Measurements from ENCODE around the gene USB1. TPM values are rescaled to one million over a fixed set of nuclear protein-coding genes. Genes with fewer than 3 reads are reported as not detected.
A peak's percentile ranks its signal among the peaks of the same experiment; 100 is the strongest.
"Not testable (repeated sequence)": the region's sequence is repeated elsewhere in the genome, so short reads cannot be mapped to it uniquely, and the experiment has no call there.

The USB1 gene
- total RNA-seq, 1 donor from 2014 or later: 9.4 TPM

GRCh38 chr16:57969451-57970123 is 31.6 kb upstream of the USB1 start:
- no peak for DNase-seq (ENCODE audit: low read depth)

DNA sequence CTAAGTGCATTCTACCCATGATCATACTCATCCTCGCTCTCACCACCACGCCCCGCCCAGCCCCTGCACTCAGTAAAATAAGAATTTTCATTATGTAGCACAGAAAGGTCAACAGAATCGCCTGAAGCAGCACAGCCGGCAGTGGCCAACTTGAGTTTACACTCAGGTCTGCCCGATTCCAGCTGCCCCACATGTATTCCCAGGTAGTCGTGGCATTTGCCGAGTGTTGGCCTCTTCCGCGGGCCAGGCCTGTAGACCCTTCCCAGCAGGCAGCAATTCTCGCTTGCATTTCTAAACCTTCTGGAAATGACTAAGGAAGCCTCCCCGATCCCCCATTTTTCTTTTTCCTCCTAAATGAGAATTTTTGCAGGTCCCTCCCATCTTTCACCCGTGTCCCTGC is 30.9 kb upstream of the USB1 start:
- no peak for DNase-seq (ENCODE audit: low read depth)

GRCh38 chr16:57970970-57971369 is 30.2 kb upstream of the USB1 start, which contains the start of gene CNGB1:
Gene CNGB1, minus strand, starts transcription at chr16:57971128. Its CDS starts 3,842 bp downstream, at chr16:57967286.
- no peak for DNase-seq (ENCODE audit: low read depth)

DNA sequence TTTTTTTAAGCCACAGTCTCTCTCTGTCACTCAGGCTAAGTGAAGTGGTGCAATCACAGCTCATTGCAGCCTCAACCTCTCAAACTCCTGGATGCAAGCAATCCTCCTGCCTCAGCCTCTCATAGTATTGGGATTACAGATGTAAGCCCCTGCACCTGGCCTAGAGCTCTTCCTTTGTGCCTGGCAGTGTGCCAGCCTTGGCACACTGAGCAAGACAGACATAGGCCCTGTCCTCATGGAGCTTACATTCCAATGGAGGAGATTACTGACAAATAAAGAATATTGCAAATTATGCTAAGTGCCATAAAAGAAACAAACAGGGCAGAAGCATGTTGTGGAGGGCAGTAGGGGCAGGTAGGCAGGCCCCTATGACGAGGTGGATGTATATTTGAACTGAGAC is 29.4 kb upstream of the USB1 start:
- DNase-seq (ENCODE audit: low read depth): no peak

DNA sequence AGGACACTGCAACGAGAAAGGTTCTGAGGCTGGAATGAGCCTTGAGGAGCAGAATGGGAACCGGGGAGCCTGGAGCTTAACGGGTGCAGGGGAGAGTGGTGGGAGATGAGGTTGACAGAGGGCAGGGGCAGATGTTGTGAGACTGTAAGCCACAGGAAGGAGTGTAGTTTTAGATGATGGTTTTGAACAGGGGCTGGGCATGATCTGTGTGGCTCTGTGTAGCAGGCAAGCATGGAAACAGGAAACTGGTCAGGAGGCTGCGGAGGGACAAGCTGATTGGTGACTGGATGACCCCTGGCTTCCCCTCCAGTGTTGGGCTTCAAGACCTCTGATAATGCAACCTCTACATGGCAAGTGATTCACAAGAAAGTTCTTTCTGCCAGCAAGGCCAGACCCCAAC is 28.9 kb upstream of the USB1 start:
- no peak for DNase-seq (ENCODE audit: low read depth)

- DNase-seq (ENCODE audit: low read depth): peak; percentile 13
Observed at GRCh38 chr16:57976331-57976796, 24.8 kb upstream of the USB1 start.

GRCh38 chr16:57977418-57978069 is 23.7 kb upstream of the USB1 start:
- DNase-seq (ENCODE audit: low read depth): no peak

DNA sequence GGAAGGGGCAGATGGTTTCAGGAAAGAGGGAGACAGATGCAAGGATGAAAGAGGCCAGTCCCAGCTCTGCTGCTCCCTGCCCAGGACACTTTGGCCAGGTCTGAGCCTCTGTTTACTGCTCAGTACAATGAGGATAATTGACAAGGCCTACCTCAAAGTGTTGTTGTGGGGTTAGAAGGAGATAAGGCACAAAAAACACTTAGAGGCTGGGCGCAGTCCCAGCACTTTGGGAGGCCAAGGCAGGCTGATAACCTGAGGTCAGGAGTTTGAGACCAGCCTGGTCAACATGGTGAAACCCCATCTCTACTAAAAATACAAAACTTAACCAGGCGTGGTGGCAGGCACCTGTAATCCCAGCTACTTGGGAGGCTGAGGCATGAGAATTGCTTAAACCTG is 23.1 kb upstream of the USB1 start:
- DNase-seq (ENCODE audit: low read depth): not testable (repeated sequence)

DNA sequence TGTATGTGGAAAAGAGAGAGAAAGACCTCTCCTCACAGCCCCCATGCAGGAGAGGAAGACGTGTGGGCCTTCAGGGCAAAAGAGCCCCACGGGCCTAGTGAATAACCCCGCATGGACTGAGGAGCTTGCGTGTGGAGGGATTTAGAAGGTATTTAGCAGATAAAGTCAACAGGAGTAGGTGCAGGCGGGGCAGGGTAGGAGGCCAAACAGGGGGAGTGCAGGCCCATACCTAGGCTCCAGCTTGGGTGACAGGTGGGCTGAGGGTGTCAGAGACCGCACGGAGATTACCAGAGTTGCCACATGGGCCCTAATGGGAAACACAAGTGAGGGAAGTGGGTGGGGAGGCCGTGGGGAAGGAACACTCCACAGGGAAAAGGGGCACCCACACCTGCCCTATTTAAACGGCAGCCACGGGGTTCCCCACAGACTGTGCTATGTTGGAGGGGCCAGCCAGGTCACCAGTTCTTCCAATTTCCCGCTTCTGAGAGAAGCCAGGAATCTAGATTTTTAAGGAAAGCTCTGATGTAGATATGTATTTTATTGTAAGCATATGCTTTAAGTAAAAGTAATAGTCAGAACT is 22.1 kb upstream of the USB1 start:
- no peak for DNase-seq (ENCODE audit: low read depth)

DNA sequence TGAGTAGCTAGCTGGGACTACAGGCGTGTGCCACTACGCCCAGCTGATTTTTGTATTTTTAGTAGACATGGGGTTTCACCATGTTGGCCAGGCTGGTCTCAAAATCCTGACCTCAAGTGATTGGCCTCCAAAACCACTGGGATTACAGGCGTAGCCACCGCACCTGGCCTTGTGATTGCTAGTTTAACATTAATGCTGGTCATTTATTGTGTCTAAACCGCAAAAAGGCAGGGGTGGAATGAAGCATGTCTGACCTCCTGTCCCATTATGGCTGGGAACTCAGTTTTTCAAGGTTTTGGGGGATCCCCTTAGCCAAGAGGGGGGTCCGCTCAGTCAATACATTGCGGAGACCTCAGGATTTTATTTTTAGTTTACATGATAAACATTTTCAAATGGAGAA is 19.6 kb upstream of the USB1 start:
- DNase-seq (ENCODE audit: low read depth): peak; percentile 53

GRCh38 chr16:57982385-57982784 is 18.8 kb upstream of the USB1 start:
- DNase-seq (ENCODE audit: low read depth): no peak

DNA sequence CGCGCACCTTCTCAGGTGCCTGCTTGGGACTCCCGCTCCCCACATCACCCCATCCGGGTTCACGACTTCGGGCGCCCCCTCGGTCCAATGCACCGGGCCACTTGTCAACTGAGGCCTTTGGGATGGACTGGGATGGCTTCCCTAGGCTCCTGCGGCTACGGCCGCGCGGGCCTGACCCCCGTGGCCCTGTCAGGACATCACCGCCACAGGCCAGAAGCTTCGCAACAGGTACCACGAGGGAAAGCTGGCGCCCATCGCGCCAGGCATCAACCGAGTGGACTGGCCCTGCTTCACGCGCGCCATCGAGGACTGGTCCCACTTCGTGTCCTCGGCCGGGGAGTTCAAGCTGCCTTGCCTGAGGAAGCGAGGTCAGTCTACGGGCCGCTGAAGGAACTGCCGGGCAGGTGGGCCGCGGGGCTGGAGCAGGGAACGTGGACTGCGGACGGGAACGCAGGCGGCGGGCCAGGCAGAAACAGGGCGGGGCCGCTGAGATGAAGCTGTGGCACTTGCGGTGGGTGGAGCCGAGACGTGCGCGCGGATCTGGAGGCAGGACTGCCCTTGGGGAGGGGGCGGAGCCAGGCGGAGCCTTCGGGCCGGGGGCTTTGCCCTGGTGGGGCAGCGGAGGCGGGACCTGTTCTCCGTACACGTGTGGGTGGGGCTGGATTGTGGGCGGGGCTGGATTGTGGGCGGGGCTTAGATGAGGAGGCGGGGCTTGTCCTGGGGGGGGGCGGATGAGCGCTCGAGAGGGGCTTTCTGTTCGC is 16.6 kb upstream of the USB1 start:
- peak; percentile 18 for DNase-seq (ENCODE audit: low read depth)

DNA sequence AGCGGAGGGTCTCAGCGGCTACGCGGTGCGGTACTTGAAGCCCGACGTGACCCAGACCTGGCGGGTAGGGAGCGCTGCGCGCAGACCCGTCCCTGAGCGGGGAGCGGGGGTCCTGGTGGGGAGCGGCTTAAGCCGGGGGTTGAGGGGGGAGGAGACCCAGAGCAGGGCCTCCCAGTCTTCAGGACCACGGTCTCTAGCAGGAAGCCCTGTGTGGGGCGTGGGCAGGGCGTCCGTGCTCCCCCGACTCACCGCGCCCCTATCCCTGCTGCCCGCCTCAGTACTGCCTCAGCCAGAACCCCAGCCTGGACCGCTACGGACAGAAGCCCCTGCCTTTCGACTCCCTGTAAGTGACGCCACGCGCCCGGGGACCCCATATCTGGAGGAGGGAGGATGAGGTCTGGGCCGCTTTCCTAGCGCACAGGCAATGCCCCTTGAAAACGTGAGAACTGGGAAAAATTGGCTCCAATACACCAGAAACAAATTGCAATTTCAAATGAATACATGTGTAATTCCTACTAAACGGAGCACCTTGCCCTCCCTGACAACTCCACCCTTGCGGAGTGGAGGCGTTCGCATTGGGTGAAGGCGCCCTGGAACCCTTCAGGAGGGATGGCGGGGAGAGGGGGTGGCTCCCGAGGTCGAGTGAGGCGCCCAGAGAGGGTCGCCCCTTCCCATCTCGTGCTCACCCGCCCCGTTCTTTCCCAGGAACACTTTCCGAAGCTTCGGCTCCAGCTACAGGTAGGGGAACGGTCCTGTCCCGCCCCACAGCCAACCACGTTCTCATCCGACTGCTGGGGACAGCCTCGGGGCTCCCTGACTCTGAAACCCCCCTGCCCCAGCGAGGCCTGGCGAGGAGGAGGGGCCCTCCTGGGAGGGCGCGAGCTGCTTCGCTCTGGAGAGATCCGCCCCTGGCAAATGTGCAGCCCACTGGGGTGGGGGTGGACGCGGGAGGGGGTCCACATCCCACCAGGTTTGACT is 15.7 kb upstream of the USB1 start:
- no peak for DNase-seq (ENCODE audit: low read depth)

- DNase-seq (ENCODE audit: low read depth): no peak
Observed at GRCh38 chr16:57986196-57986595, 15.0 kb upstream of the USB1 start.

GRCh38 chr16:57987441-57988177 is 13.6 kb upstream of the USB1 start:
- no peak for DNase-seq (ENCODE audit: low read depth)

GRCh38 chr16:57988929-57989328 is 12.3 kb upstream of the USB1 start:
- DNase-seq (ENCODE audit: low read depth): no peak

- no peak for DNase-seq (ENCODE audit: low read depth)
Observed at GRCh38 chr16:57991551-57992059, 9.6 kb upstream of the USB1 start.

- DNase-seq (ENCODE audit: low read depth): no peak
Observed at GRCh38 chr16:57992084-57992483, 9.1 kb upstream of the USB1 start.

GRCh38 chr16:57993438-57993837 is 7.8 kb upstream of the USB1 start:
- DNase-seq (ENCODE audit: low read depth): no peak

- DNase-seq (ENCODE audit: low read depth): no peak
Observed at GRCh38 chr16:57993897-57994296, 7.3 kb upstream of the USB1 start.

All from myocyte (in vitro differentiated cells).